HL-60 (cell line): Measurements from ENCODE around the gene CXCR2.

Experiments used
- GABPA ChIP-seq: IDR thresholded peaks from 2 replicates; pipeline ENCODE4 v1.6.1; 2012; ENCODE audit warnings: low read depth
- POLR2AphosphoS5 ChIP-seq: IDR thresholded peaks from 2 replicates; pipeline ENCODE4 v1.6.1; 2012; ENCODE audit warnings: low read depth
- TF ChIP-seq, protein P1 (sequence below): IDR thresholded peaks from one replicate; pipeline ENCODE4 v1.5.1; 2011; ENCODE audit warnings: low read length, control low read depth, inconsistent platforms; ENCODE audit not compliant: insufficient read depth
- TF ChIP-seq, protein P2 (sequence below): IDR thresholded peaks from 2 replicates; pipeline ENCODE4 v1.6.1; 2012; ENCODE audit warnings: low read depth; ENCODE audit not compliant: insufficient replicate concordance

DNA sequence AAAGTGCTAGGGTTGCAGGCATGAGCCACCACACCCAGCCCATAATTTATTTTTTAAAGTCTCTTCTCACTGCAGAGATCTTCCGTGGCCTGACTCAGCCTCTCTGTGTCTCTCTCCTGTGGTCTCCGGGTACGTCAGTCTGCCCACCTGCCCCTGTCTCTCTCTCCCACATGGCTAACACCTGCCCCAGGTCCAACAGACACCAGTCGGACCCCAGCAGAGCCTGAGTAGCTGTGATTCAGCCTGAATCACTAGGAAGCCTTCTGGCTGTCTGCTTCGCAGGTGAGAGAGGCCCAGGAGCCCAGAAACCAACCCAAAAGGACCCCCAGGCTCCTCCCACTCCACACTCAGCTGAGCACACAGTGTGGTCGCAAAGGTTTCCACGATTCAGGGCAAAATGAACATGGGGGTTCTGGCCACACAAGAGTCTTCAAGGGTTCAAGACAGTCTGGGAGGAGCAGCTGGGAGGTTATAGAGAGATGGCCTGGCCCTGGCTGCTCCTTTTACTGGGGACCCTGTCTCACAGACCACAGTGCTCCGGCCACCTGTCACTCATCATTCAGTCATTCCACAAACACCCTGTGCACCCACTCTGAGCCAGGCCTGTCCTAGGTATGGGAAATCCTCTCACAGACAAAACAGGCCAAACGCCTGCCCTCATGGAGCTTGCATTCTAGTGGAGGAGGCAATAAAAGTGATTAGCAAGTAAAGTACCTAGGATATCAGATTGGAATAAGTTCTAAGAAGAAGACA, 48.2 kb upstream of the CXCR2 start:
- TF ChIP-seq, protein P1, sequence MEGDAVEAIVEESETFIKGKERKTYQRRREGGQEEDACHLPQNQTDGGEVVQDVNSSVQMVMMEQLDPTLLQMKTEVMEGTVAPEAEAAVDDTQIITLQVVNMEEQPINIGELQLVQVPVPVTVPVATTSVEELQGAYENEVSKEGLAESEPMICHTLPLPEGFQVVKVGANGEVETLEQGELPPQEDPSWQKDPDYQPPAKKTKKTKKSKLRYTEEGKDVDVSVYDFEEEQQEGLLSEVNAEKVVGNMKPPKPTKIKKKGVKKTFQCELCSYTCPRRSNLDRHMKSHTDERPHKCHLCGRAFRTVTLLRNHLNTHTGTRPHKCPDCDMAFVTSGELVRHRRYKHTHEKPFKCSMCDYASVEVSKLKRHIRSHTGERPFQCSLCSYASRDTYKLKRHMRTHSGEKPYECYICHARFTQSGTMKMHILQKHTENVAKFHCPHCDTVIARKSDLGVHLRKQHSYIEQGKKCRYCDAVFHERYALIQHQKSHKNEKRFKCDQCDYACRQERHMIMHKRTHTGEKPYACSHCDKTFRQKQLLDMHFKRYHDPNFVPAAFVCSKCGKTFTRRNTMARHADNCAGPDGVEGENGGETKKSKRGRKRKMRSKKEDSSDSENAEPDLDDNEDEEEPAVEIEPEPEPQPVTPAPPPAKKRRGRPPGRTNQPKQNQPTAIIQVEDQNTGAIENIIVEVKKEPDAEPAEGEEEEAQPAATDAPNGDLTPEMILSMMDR: no peak
- TF ChIP-seq POLR2AphosphoS5 (no peak), GABPA (no peak)
- TF ChIP-seq, protein P2, sequence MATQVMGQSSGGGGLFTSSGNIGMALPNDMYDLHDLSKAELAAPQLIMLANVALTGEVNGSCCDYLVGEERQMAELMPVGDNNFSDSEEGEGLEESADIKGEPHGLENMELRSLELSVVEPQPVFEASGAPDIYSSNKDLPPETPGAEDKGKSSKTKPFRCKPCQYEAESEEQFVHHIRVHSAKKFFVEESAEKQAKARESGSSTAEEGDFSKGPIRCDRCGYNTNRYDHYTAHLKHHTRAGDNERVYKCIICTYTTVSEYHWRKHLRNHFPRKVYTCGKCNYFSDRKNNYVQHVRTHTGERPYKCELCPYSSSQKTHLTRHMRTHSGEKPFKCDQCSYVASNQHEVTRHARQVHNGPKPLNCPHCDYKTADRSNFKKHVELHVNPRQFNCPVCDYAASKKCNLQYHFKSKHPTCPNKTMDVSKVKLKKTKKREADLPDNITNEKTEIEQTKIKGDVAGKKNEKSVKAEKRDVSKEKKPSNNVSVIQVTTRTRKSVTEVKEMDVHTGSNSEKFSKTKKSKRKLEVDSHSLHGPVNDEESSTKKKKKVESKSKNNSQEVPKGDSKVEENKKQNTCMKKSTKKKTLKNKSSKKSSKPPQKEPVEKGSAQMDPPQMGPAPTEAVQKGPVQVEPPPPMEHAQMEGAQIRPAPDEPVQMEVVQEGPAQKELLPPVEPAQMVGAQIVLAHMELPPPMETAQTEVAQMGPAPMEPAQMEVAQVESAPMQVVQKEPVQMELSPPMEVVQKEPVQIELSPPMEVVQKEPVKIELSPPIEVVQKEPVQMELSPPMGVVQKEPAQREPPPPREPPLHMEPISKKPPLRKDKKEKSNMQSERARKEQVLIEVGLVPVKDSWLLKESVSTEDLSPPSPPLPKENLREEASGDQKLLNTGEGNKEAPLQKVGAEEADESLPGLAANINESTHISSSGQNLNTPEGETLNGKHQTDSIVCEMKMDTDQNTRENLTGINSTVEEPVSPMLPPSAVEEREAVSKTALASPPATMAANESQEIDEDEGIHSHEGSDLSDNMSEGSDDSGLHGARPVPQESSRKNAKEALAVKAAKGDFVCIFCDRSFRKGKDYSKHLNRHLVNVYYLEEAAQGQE: no peak
